C4-2B (cell line): ENCODE data around the gene GRIA1.

Source experiments
- ZFX ChIP-seq: fragments of 450-650 bp; IDR thresholded peaks from 2 replicates; pipeline ENCODE4 v1.6.1; 2017
- TF ChIP-seq, protein P1 (sequence below): fragments of 450-650 bp; conservative IDR thresholded peaks from 2 replicates; pipeline ENCODE4 v1.5.1; 2017; ENCODE audit warnings: mild to moderate bottlenecking

DNA sequence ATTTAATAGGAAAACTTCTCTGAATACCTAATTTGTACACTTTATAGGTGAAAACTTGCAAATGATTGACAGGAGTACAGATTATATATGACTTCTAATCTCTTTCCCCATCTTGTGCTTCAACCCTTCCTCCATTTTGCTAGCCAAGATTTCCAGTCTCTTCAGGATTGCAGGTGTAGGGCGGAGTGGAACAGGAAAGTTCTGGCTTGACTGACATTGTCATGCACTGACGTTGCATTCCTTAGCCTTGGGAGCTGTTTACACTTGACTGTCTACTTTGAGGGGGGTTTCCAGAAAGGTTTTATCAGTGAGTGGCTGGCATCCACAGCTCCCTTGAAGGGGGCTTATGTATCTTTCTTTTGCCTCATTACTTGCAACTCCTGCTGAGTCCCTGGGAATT lies 34.1 kb upstream of the GRIA1 start:
- TF ChIP-seq, protein P1, sequence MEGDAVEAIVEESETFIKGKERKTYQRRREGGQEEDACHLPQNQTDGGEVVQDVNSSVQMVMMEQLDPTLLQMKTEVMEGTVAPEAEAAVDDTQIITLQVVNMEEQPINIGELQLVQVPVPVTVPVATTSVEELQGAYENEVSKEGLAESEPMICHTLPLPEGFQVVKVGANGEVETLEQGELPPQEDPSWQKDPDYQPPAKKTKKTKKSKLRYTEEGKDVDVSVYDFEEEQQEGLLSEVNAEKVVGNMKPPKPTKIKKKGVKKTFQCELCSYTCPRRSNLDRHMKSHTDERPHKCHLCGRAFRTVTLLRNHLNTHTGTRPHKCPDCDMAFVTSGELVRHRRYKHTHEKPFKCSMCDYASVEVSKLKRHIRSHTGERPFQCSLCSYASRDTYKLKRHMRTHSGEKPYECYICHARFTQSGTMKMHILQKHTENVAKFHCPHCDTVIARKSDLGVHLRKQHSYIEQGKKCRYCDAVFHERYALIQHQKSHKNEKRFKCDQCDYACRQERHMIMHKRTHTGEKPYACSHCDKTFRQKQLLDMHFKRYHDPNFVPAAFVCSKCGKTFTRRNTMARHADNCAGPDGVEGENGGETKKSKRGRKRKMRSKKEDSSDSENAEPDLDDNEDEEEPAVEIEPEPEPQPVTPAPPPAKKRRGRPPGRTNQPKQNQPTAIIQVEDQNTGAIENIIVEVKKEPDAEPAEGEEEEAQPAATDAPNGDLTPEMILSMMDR: no peak
- TF ChIP-seq ZFX: no peak
